GM18873 (cell line): ENCODE data around the gene QRICH2.
"Not testable (repeated sequence)": the region's sequence is repeated elsewhere in the genome, so short reads cannot be mapped to it uniquely, and the experiment has no call there.

Source experiments
- ATAC-seq: cut with Tn5 transposase; IDR thresholded peaks from one replicate; pipeline ENCODE4 v1.9.1; 2021; ENCODE audit warnings: mild to moderate bottlenecking, moderate library complexity, moderate number of reproducible peaks; ENCODE audit not compliant: unreplicated experiment, low FRiP score

QRICH2 gene, protein sequence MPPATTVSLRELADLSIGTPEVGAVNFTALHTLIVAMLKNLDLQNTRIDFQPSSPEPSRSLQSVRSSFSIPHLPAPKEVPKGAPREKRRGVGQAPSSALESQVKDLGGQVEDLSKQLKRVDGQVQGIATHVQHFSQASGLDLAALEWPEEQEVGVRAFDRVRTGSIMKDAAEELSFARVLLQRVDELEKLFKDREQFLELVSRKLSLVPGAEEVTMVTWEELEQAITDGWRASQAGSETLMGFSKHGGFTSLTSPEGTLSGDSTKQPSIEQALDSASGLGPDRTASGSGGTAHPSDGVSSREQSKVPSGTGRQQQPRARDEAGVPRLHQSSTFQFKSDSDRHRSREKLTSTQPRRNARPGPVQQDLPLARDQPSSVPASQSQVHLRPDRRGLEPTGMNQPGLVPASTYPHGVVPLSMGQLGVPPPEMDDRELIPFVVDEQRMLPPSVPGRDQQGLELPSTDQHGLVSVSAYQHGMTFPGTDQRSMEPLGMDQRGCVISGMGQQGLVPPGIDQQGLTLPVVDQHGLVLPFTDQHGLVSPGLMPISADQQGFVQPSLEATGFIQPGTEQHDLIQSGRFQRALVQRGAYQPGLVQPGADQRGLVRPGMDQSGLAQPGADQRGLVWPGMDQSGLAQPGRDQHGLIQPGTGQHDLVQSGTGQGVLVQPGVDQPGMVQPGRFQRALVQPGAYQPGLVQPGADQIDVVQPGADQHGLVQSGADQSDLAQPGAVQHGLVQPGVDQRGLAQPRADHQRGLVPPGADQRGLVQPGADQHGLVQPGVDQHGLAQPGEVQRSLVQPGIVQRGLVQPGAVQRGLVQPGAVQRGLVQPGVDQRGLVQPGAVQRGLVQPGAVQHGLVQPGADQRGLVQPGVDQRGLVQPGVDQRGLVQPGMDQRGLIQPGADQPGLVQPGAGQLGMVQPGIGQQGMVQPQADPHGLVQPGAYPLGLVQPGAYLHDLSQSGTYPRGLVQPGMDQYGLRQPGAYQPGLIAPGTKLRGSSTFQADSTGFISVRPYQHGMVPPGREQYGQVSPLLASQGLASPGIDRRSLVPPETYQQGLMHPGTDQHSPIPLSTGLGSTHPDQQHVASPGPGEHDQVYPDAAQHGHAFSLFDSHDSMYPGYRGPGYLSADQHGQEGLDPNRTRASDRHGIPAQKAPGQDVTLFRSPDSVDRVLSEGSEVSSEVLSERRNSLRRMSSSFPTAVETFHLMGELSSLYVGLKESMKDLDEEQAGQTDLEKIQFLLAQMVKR (N-terminal part only)

DNA sequence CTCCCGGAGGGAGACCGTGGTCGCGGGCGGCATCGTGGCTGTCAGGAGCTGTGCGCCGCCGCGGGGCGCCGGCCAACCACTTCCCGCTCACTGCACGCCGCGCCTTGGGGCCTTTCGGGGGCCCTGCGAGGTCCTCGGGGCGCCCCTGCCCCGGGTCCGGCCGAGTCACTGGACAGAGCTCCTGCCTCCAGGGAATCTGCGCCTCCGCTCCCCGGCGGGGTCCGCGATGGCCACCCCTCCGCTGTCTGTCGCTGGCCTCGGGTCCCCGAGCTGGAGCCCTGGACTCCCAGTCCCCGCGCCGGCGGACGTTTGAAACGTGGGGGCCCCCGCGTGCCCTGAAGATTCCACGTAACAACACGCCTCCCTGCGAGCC lies at the start of gene QRICH2:
Gene QRICH2, minus strand, starts transcription at position 311 of the 373 bp plus-strand sequence. Its CDS starts 278 bp downstream, at position 33.
- ATAC-seq = no peak

DNA sequence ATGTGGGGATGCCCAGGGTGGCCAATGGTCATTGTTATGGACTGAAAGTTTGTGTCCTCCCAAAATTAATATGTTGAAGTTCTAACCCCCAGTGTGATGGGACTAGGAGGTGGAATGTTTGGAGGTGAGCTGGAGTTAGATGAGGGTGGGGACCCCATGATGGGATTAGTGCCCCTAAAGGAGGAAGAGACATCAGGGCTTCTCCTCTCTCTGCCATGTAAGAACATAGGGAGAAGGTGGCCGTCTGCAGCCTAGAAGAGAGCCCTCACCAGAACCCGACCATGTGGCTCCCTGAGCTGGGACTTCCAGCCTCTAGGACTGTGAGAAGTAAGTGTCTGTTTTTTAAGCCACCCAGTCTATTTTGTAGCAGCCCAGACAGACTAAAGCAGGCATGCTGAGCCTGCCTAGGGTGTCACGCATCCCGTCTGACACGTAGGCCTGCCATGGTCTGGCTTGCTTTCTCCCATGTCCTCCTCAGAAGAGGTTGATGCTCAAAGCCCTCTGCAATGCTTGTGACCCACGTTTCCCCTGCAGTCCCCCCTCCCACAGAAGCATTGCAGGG lies 49.6 kb upstream of the QRICH2 start:
- no peak for ATAC-seq

DNA sequence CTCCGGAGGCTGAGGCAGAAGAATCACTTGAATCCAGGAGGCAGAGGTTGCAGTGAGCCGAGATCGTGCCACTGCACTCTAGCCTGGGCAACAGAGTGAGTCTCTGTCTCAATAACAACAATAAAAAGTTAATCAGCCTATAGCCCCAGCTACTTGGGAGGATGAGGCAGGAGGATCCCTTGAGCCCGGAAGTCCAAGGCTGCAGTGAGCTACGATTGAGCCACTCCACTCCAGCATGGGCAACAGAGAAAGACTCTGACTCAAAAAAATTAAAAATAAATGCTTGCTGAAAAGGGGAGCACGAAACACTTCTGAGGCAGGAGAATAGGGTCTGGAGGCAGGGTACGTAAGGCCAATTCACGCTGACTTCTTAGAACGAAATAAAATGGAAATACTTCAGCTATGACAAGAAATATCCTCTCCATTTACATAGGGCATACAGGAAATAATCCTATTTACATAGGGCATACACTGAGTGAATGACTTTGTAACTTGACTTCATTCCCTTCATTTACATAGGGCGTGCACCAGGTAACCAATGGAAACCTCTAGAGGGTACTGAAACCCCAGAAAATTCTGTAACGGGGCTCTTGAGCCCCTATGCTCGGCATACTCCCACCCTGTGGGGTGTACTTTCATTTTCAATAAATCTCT lies 48.9 kb upstream of the QRICH2 start:
- ATAC-seq = no peak

DNA sequence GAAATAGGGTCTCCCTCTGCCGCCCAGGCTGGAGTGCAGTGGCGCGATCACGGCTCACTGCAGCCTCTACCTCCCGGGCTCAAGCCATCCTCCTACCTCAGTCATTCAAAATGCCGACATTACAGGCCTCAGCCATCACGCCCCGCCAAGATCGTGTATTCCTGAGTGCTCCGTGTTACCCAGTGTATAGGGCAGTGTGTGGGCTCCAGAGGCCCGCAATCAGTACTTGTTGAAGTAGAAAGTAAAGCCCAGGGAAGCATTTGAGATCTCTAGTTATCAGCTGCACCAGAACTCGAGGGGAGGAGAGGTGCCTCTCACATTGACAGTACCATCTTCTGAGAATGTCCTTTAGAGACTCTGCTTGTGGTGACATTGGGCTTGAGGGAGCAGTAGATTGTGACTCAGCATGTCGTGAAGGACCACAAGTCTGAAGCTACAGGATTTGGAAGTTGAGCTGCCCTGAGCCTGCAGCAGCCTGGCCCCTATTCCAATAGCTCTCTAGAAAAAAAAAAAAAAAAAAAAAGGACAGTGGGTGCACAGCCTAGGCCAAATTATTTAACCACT lies 46.8 kb upstream of the QRICH2 start:
- ATAC-seq = no peak

DNA sequence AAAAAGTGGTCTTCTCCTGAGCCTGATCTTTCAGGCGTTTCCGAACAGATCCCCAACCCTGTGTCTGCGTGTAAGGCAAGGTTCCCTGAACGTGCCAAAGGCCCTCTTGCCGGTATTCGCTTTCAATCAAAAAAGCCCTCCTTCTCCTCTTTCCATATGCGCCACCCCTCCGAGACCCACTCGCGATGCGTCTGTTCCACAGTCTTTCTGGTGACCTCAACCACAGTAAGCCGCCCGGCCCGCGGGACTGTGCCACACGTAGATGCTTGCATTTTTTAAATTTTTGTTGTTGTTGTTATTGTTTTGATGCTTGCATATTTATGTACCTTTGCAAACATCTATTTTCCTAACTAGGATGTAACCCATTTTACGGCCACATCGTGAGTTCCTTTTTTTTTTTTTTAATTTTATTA lies 46.2 kb upstream of the QRICH2 start:
- no peak for ATAC-seq

DNA sequence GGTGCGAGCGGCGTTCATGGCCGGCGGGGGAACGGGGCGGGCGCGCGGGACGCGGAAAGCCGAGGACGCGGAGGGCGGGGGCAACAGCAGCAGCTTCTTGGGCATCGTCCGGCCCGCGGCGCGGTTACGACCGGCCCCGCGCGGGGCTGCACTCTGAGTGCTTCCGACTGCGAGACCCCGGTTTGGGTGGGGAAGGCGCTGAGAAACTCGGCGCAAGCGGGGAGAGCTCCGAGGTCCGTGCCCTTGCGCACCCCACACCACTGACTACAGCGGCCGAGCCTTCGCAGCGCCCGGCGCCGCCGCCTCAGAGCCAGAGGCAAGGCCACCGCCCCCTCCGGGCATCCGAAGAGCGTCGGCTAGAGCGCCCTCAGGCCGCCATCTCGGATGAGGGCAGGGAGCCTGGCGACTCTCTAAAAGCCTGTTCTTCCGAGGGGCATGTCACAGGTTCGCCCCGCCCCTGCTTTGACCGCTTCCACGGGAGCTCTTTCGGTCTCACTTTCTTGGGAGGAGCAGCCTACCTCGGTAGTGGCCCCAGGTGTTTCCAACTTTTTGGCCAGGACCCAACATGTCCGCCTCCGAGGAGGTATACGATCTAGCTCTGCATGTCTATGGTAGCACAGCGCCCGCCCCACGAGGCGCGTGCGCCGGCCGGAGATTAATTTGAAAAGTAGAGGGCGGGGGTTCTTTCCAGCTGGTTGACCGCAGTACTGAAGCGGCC lies 45.7 kb upstream of the QRICH2 start, which contains the start of gene PRPSAP1:
Gene PRPSAP1, minus strand, starts transcription at position 318 of the 718 bp plus-strand sequence. Its CDS starts 213 bp downstream, at position 105.
- ATAC-seq = peak; percentile 76

DNA sequence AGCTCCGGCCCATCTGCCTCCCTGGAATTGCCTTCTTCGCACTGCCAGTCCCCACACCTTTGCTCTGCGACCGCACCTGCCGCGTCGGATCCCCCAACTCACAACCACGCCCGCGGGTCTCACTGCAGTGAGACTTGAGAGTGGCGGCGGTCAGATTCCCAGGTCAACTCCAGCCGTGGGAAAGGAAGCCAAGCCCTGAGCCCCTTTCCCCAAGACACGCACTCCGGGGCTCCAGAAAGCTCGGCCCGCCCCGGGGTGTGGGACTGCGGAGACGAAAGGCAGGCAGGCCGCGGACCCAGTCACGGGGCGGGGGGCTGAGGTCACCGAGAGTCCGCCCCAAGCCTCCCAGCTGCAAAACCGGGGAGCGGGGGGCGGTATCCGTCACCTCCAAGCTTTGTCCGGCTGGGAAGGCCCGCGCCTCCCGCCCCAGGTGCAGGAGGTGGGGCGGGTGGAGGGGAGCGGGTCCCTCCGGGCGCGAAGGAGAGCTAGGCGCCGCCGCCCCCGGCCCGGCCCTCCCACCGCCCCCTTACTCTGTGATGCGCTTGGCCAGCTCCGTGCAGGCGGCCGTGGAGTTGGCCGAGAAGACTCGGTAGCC lies 45.0 kb upstream of the QRICH2 start:
- peak; percentile 8 for ATAC-seq

DNA sequence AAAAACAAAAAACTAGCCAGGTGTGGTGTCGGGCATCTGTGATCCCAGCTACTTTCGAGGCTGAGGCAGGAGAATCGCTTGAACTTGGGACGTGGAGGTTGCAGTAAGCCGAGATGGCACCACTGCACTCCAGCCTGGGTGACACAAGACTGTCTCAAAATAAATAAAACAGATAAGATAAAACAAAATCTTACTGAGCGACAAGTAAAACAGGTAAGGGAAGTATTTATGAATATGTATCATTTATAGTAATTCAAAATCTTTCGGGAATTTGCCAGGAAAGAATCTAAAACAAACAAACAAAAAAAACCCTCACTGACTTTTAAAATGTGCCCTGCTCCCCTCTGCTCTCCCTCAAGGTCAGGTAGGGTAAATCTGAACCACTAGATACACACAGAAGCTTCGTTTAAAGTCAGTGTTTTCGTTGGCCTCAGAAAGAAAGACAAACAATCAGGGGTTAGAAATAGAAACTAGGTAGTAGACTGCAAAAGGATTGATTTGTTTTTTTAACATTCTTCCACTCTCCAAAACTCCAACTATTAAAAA lies 43.5 kb upstream of the QRICH2 start:
- ATAC-seq = no peak

DNA sequence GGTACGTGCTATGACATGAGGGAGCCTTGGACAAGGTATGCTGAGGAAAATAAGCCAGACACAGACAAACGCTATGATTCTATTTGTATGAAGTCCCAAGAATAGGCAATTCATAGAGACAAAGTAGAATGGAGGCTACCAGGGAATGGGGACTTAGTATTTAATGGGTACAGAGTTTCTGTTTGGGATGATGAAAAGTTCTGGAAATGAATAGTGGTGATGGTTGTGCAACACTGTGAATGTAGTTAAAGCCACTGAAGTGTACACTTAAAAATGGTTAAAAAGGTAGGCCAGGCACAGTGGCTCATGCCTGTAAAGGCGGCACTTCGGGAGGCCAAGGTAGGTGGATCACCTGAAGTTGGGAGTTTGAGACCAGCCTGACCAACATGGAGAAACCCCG lies 42.4 kb upstream of the QRICH2 start:
- ATAC-seq = no peak

DNA sequence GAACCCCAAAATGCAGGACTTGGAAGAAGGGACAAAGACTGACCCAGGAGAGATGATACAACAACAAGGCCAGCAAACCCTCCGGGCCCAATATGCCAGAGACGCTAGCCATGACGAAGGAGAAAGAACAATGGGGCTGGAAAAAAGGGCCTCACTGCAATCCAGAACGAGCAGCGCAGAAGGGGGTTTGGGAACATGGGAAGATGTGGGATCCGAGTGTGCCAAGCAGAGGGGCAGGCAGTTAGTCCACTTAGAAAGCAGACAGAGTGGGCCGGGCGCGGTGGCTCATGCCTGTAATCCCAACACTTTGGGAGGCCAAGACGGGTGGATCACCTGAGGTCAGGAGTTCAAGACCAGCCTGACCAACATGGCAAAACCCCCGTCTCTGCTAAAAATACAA lies 38.9 kb upstream of the QRICH2 start:
- ATAC-seq = not testable (repeated sequence)

DNA sequence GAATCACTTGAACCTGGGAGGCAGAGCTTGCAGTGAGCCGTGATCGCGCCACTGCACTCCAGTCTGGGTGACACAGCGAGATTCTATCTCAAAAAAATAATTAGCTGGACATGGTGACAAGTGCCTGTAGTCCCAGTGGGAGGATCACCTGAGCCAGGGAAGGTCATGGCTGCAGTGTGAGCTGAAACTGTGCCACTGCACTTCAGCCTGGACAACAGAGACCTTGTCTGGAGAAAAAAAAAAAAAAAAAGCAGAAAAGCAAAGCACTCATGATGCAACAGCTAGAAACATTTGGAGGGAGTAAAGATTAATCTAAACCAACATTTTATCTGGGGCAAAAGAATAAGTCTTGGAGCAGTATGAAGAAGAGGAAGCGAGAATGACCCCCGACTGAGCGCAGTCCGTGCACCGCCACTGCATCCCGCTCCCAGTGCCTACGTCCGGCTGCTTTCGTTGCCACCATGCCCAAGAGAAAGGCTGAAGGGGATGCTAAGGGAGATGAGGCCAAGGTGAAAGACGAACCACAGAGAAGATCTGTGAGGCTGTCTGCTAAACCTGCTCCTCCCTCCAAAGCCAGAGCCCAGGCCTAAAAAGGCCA lies 37.4 kb upstream of the QRICH2 start:
- ATAC-seq = no peak

DNA sequence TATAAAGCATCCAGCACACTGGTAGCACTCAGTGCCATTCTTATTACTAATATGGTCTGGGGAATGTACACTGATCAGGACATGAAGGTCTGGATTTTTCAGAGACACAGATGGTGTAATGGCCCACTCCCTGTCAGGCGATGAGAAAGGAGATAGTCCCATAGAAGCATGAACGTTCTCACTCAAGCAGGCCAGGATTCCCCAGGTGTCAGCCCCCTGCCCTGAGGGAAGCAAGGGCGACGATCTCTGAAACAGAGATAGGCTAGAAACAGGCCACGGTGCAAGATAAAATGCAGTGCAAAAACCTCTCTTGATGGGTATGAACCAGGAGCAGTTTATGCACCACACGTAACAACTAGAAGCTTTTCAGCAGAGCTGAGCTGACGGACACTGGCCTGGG lies 35.0 kb upstream of the QRICH2 start:
- ATAC-seq = no peak

DNA sequence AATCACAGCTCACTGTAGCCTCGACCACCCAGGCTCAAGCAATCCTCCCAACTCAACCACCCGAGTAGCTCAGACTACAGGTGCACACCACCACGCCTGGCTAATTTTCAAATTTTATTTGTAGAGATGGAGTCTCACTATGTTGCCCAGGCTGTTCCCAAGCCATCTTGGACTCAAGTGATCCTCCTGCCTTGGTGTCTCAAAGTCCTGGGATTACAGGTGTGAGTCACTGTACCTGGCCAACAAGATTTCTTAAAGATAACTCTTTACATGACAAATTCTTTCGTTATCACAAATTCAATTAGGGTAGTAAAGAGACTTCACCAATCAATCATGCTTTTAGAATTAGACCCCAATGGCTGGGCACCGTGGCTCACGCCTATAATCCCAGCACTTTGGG lies 33.2 kb upstream of the QRICH2 start:
- no peak for ATAC-seq

DNA sequence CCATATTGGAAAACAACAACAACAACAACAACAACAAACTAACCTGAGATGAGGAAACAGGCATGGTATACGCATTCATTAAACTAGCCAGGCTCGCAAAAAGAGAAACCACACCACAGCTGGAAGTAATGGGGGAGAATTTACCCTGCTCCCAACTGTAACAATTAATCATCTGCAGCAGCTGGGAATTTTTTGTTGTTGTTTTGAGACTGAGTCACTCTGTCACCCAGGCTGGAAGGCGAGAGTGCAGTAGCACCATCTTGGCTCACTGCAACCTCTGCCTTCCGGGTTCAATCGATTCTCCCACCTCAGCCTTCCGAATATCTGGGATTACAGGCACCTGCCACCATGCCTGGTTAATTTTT lies 29.3 kb upstream of the QRICH2 start:
- ATAC-seq = no peak

DNA sequence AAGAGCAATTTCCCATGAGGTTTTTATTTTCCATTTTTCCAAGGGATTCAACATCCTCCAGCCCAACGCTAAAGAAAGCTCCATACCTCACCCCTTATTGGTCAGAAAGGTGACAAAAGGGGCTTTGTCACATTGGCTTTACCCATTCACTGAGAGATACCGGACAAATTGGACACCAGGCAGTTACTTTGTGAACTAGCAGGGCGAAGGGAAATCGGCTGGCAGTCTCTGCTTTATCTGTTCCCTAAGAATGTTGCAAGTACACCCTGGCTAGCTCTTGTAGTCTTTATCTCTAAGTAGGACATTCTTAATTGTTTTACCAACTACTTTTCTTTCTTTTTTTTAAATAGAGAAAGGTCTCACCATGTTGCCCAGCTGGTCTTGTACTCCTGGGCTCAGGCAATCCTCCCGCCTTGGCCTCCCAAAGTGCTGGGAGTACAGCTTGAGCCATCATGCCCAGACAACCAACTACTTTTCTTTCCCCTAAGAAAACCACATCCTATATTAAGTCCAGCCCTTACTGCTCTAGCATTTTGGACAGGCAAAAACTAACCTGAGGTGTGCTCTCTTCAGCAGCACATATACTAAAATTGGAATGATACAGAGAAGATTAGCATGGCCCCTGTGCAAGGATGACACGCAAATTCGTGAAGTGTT lies 28.8 kb upstream of the QRICH2 start:
- ATAC-seq = no peak

DNA sequence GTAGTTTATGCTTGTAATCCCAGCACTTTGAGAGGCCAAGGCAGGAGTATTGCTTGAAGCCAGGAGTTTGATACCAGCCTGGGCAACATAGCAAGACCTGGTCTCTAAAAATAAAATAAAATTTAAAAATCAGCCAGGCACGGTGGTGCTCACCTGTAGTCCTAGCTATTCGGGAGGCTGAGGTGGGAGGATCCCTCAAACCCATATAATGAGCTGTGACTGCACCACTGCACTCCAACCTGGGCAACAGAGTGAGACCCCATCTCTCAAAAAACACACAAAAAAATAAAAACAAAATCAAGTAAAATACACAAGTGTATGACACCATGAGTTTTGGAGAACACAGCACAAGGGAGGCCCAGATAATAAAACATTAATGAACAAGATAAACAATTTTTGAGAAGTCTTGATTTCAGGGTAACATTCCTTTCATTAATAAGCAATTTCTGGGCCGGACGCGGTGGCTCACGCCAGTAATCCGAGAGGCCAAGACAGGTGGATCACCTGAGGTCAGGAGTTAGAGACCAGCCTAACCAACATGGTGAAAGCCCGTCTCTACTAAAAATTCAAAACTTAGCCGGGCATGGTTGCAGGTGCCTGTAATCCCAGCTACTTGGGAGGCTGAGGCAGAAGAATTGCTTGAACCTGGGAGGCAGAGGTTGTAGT lies 27.8 kb upstream of the QRICH2 start:
- no peak for ATAC-seq
